GM19455 (cell line): Measurements from ENCODE around the gene DAB2.
"Not testable (repeated sequence)": the region's sequence is repeated elsewhere in the genome, so short reads cannot be mapped to it uniquely, and the experiment has no call there.

ENCODE experiments used
- ATAC-seq: cut with Tn5 transposase; IDR thresholded peaks from one replicate; pipeline ENCODE4 v1.9.1; 2021; ENCODE audit not compliant: unreplicated experiment

The DAB2 gene

GRCh38 chr5:39422728-39423285, 2.0 kb downstream of the DAB2 start:
- no peak for ATAC-seq

- ATAC-seq: no peak
Measured at GRCh38 chr5:39422036-39422606, 2.7 kb downstream of the DAB2 start.

- no peak for ATAC-seq
Measured at GRCh38 chr5:39420482-39421145, 4.2 kb downstream of the DAB2 start.

- no peak for ATAC-seq
Measured at GRCh38 chr5:39419796-39420195, 5.0 kb downstream of the DAB2 start.

- no peak for ATAC-seq
Measured at GRCh38 chr5:39417979-39418378, 6.8 kb downstream of the DAB2 start.

- no peak for ATAC-seq
Measured at GRCh38 chr5:39415201-39415600, 9.6 kb downstream of the DAB2 start.

- ATAC-seq: no peak
Measured at GRCh38 chr5:39414426-39414825, 10.4 kb downstream of the DAB2 start.

- no peak for ATAC-seq
Measured at GRCh38 chr5:39413771-39414170, 11.0 kb downstream of the DAB2 start.

- no peak for ATAC-seq
Measured at GRCh38 chr5:39412721-39413394, 11.9 kb downstream of the DAB2 start.

GRCh38 chr5:39411985-39412384, 12.8 kb downstream of the DAB2 start:
- no peak for ATAC-seq

GRCh38 chr5:39411061-39411460, 13.7 kb downstream of the DAB2 start:
- no peak for ATAC-seq

GRCh38 chr5:39409033-39409432, 15.7 kb downstream of the DAB2 start:
- no peak for ATAC-seq

GRCh38 chr5:39405083-39405843, 19.5 kb downstream of the DAB2 start:
- no peak for ATAC-seq

- ATAC-seq: not testable (repeated sequence)
Measured at GRCh38 chr5:39403761-39404160, 21.0 kb downstream of the DAB2 start.

GRCh38 chr5:39402140-39402539, 22.6 kb downstream of the DAB2 start:
- ATAC-seq: not testable (repeated sequence)

- ATAC-seq: no peak
Measured at GRCh38 chr5:39400713-39401578, 23.8 kb downstream of the DAB2 start.

- no peak for ATAC-seq
Measured at GRCh38 chr5:39399135-39400036, 25.4 kb downstream of the DAB2 start.

GRCh38 chr5:39396843-39397242, 27.9 kb downstream of the DAB2 start:
- no peak for ATAC-seq

GRCh38 chr5:39395521-39395920, 29.3 kb downstream of the DAB2 start:
- no peak for ATAC-seq
